Measurements from ENCODE around the gene NAA80.

NAA80 gene

GRCh38 chr3:50254577-50255250 lies 44.5 kb downstream of the NAA80 start:
- no peak for DNase-seq

- no peak for DNase-seq
Observed at GRCh38 chr3:50251220-50251619, 48.0 kb downstream of the NAA80 start.

- no peak for DNase-seq
Observed at GRCh38 chr3:50250514-50250913, 48.7 kb downstream of the NAA80 start.

DNA sequence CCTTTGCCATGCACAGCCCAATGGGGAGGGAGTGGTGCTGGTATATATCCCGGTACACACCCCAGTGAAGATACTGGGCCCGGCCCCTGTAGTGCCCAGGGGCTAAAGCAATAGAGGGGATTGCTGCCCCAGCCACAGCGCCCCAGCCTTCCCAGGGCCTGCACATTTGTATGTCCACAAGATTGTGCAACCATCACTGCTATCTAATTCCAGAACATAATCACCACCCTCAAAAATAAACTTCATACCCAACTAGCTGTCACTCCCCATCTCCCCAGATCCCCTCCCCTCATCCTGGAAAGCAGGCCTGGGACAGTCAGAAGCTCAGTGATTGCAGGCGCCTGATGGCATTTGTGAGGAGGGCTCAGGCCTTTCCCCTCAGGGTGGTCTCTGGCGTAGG lies 49.7 kb downstream of the NAA80 start:
- DNase-seq = no peak

DNA sequence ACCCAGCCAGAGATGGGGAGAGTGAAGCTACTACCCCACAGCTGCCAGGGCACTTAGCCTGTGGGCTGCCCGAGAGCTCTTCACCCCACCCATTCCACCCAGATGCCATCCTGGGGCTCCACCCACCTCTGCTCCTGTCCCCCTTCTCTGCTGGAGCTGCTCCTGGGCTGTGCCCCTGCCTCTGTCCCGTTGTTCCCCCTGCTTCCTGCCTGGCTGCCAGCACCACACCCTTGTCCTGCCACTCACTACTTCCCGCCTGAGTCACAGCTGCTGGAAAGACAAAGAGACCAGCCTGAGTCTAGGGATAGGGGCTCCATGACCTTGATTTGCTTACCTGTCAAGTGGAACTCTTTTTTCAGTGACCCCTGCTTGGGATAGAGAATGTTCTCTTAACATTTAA lies 50.8 kb downstream of the NAA80 start:
- no peak for DNase-seq

DNA sequence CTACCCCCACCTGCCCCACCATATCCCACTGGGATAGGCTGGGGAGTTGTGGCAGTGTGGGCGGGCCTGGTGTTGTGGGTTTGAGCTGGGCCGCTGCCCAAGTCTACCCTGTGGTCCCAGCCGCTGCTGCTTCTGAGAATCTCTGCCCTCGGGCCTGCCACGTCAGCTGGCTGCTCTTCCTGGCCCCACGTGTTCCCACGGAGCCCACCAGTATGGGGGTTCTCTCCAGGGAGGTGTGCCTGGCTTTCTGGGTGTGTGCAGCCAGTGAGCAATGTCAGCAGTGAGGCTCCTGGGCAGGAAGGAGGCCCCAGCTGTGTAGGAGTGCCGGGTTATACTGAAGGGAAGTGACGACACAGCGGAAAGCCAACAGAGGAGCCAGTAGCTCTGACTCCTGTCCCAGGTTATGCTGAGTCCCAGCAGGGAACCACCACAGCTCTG lies 52.7 kb downstream of the NAA80 start:
- no peak for DNase-seq
